ENCODE measurements around the gene PPM1H. TPM values are rescaled to one million over a fixed set of nuclear protein-coding genes. Genes with fewer than 3 reads are reported as not detected.

Gene PPM1H
- total RNA-seq, 2 donors from 2014 or later, result 46.4 to 74.4 TPM

- Histone ChIP-seq H3K36me3 (ENCODE audit: control insufficient read depth, insufficient read depth, low read length) (no peaks in the 10 kb centered on the region), H3K9me3 (ENCODE audit: control insufficient read depth, low read length) (no peaks in the 10 kb centered on the region), H3K9ac (ENCODE audit: extremely low read depth, low read length, poor library complexity, severe bottlenecking) (no peak overlapping the region), H3K4me1 (ENCODE audit: control insufficient read depth, insufficient read depth, low read length) (peaks cover 11% of the 10 kb centered on the region), H3K27ac (ENCODE audit: low read depth, low read length) (no peak overlapping the region), H3K4me3 (ENCODE audit: low read length) (no peak overlapping the region), H3K27me3 (ENCODE audit: control insufficient read depth, insufficient read depth, low read length, poor library complexity, severe bottlenecking) (no peaks in the 10 kb centered on the region)
- no peak for TF ChIP-seq CTCF (conservative IDR thresholded peaks at IDR 0.05)
- no peaks in the 10 kb centered on the region for H3K27me3 Mint-ChIP-seq (ENCODE audit: insufficient read depth)
- H3K9me3 Mint-ChIP-seq, result peaks cover 2% of the 10 kb centered on the region
- 89% methylated on average over 11 to 13 of the region's 13 CpGs for WGBS, 2 experiments (ENCODE audit: insufficient coverage in 1 of 2, insufficient read length in 1 of 2)
- H3K27ac Mint-ChIP-seq, result no peak overlapping the region
- no peak overlapping the region for H3K4me3 Mint-ChIP-seq
- peaks cover 23% of the 10 kb centered on the region for H3K36me3 Mint-ChIP-seq (ENCODE audit: low read depth)
- peaks cover 34% of the 10 kb centered on the region for H3K4me1 Mint-ChIP-seq
- peak; percentile 48 for DNase-seq
These were observed 134.1 kb downstream of the PPM1H start for GRCh38 chr12:62800707-62801400.

GRCh38 chr12:62799766-62800406 lies 135.1 kb downstream of the PPM1H start:
- Mint-ChIP-seq H3K36me3 (ENCODE audit: low read depth) (peaks cover 24% of the 10 kb centered on the region), H3K4me1 (peaks cover 34% of the 10 kb centered on the region), H3K27ac (no peak overlapping the region), H3K9me3 (peaks cover 3% of the 10 kb centered on the region), H3K4me3 (no peak overlapping the region), H3K27me3 (ENCODE audit: insufficient read depth) (no peaks in the 10 kb centered on the region)
- H3K4me3 ChIP-seq (ENCODE audit: low read length), result no peak overlapping the region
- no peak overlapping the region for H3K9ac ChIP-seq (ENCODE audit: extremely low read depth, low read length, poor library complexity, severe bottlenecking)
- peaks cover 11% of the 10 kb centered on the region for H3K4me1 ChIP-seq (ENCODE audit: control insufficient read depth, insufficient read depth, low read length)
- H3K27me3 ChIP-seq (ENCODE audit: control insufficient read depth, insufficient read depth, low read length, poor library complexity, severe bottlenecking), result no peaks in the 10 kb centered on the region
- no peaks in the 10 kb centered on the region for H3K36me3 ChIP-seq (ENCODE audit: control insufficient read depth, insufficient read depth, low read length)
- peak; percentile 84 for DNase-seq
- H3K27ac ChIP-seq (ENCODE audit: low read depth, low read length), result no peak overlapping the region
- no peak for TF ChIP-seq CTCF (conservative IDR thresholded peaks at IDR 0.05)
- peaks cover 3% of the 10 kb centered on the region for H3K9me3 ChIP-seq (ENCODE audit: control insufficient read depth, low read length)
- 67 to 81% methylated on average over 6 to 8 of the region's 9 CpGs for WGBS, 2 experiments (ENCODE audit: insufficient coverage in 1 of 2, insufficient read length in 1 of 2)

- Mint-ChIP-seq H3K27me3 (ENCODE audit: insufficient read depth) (no peaks in the 10 kb centered on the region), H3K27ac (peak overlapping the region; percentile 26), H3K36me3 (ENCODE audit: low read depth) (peaks cover 24% of the 10 kb centered on the region), H3K4me1 (peaks cover 39% of the 10 kb centered on the region), H3K4me3 (no peak overlapping the region), H3K9me3 (peaks cover 3% of the 10 kb centered on the region)
- no peak overlapping the region for H3K9ac ChIP-seq (ENCODE audit: extremely low read depth, low read length, poor library complexity, severe bottlenecking)
- H3K4me1 ChIP-seq (ENCODE audit: control insufficient read depth, insufficient read depth, low read length), result peaks cover 11% of the 10 kb centered on the region
- H3K36me3 ChIP-seq (ENCODE audit: control insufficient read depth, insufficient read depth, low read length), result no peaks in the 10 kb centered on the region
- no peak overlapping the region for H3K4me3 ChIP-seq (ENCODE audit: low read length)
- WGBS, 2 experiments (ENCODE audit: insufficient coverage in 1 of 2, insufficient read length in 1 of 2), result 39% methylated on average over 2 of the region's 2 CpGs; no CpG with 5 or more reads in 1 of the 2 experiments
- H3K27me3 ChIP-seq (ENCODE audit: control insufficient read depth, insufficient read depth, low read length, poor library complexity, severe bottlenecking), result no peaks in the 10 kb centered on the region
- peak; percentile 95 for TF ChIP-seq CTCF (conservative IDR thresholded peaks at IDR 0.05)
- H3K9me3 ChIP-seq (ENCODE audit: control insufficient read depth, low read length), result peaks cover 9% of the 10 kb centered on the region
- H3K27ac ChIP-seq (ENCODE audit: low read depth, low read length), result no peak overlapping the region
- peak; percentile 97 for DNase-seq
These were observed 135.7 kb downstream of the PPM1H start for GRCh38 chr12:62799126-62799736.

Data from endodermal cell (in vitro differentiated cells).